PC-9 (cell line): ENCODE measurements around the gene OR6X1. TPM values are rescaled to one million over a fixed set of nuclear protein-coding genes. Genes with fewer than 3 reads are reported as not detected.
A peak's percentile ranks its signal among the peaks of the same experiment; 100 is the strongest.

Source experiments
- BruUV-seq: library from RNA; stranded (reverse); fragments of 400-500 nt; replicated peaks from 2 replicates; lab custom pipeline; 2021; lab: Mats Ljungman, UMichigan
- CTCF ChIA-PET: fragments of 300-600 bp; sonication (Branson Sonifier 250); formaldehyde crosslinking; loops from one replicate; lab custom pipeline; 2022; ENCODE audit warnings: antibody characterized with exemption; lab: Charles Lee
- POLR2A ChIA-PET: fragments of 300-600 bp; sonication (Branson Sonifier 250); formaldehyde crosslinking; loops from one replicate; lab custom pipeline; 2022; ENCODE audit warnings: antibody characterized with exemption; ENCODE audit not compliant: unreplicated experiment; lab: Charles Lee
- DNase-seq, 2 experiments: peaks; one replicate each; pipeline versions ENCODE4 v3.0.0 to v3.0.0-alpha.2; 2015 to 2022; ENCODE audit warnings: mixed read lengths in 1 of 2
- H2AFZ ChIP-seq: fragments of 200-600 bp; sonication (generic); 2 replicates; pipeline ENCODE4 v1.8.1; 2017; ENCODE audit warnings: antibody characterized with exemption
- H3F3A ChIP-seq: fragments of 200-600 bp; sonication (generic); 2 replicates; pipeline ENCODE4 v1.8.1; 2017; ENCODE audit warnings: antibody characterized with exemption, mild to moderate bottlenecking, low read depth; ENCODE audit not compliant: insufficient read depth
- H3K27ac ChIP-seq: fragments of 200-600 bp; sonication (generic); 2 replicates; pipeline ENCODE4 v1.6.1; 2016; ENCODE audit warnings: mixed run types
- H3K27me3 ChIP-seq: fragments of 200-600 bp; sonication (generic); 2 replicates; pipeline ENCODE4 v1.6.1; 2016; ENCODE audit warnings: low read depth, mixed run types; ENCODE audit not compliant: insufficient read depth
- H3K36me3 ChIP-seq: fragments of 200-600 bp; sonication (generic); 2 replicates; pipeline ENCODE4 v1.6.1; 2016; ENCODE audit warnings: low read depth, mixed run types
- H3K4me1 ChIP-seq: fragments of 200-600 bp; sonication (generic); replicated peaks from 2 replicates; pipeline ENCODE4 v1.6.1; 2016; ENCODE audit warnings: mixed run types; ENCODE audit not compliant: insufficient read depth
- H3K4me2 ChIP-seq: fragments of 200-600 bp; sonication (generic); 2 replicates; pipeline ENCODE4 v1.6.1; 2017; ENCODE audit warnings: mixed run types
- H3K4me3 ChIP-seq: fragments of 200-600 bp; sonication (generic); 2 replicates; pipeline ENCODE4 v1.6.1; 2016; ENCODE audit warnings: mixed run types
- H3K79me2 ChIP-seq: fragments of 200-600 bp; sonication (generic); 2 replicates; pipeline ENCODE4 v1.6.1; 2017; ENCODE audit warnings: low read depth, mixed run types
- H3K9me2 ChIP-seq: fragments of 200-600 bp; sonication (generic); 2 replicates; pipeline ENCODE4 v1.8.1; 2017; ENCODE audit warnings: mild to moderate bottlenecking; ENCODE audit not compliant: insufficient read depth
- H3K9me3 ChIP-seq: fragments of 200-600 bp; sonication (generic); 2 replicates; pipeline ENCODE4 v1.8.1; 2016; ENCODE audit warnings: low read depth; ENCODE audit not compliant: insufficient read depth
- H4K20me1 ChIP-seq: fragments of 200-600 bp; sonication (generic); 2 replicates; pipeline ENCODE4 v1.8.1; 2017; ENCODE audit not compliant: insufficient read depth
- CTCF ChIP-seq: fragments of 200-600 bp; sonication (generic); conservative IDR thresholded peaks from 2 replicates; pipeline ENCODE4 v1.6.1; 2017; ENCODE audit warnings: mixed run types, antibody characterized with exemption, mild to moderate bottlenecking, moderate library complexity
- EZH2 ChIP-seq: fragments of 200-600 bp; sonication (generic); IDR thresholded peaks from 2 replicates; pipeline ENCODE4 v1.8.0; 2017; ENCODE audit warnings: antibody characterized with exemption, low read depth
- intact Hi-C: fragments of 100-400 bp; cut with micrococcal nuclease; formaldehyde crosslinking; loops from one replicate; pipeline ENCODE4 v1.10.0; 2022; ENCODE audit not compliant: unreplicated experiment
- total RNA-seq: library from RNA; stranded (reverse); gene quantifications from 2 replicates; pipeline ENCODE4 v1.2.3, GENCODE V29; 2021

Gene OR6X1
- total RNA-seq, 1 experiment from 2014 or later = not detected

- DNase-seq = peak; percentile 77 to 83
- H2AFZ ChIP-seq = peak within 1 kb of the TSS; percentile 96
- H3K79me2 ChIP-seq = peaks cover 36% of the 10 kb centered on the region
- peak within 1 kb of the TSS; percentile 88 for H3K4me2 ChIP-seq
- H3K9me2 ChIP-seq = no peaks in the 10 kb centered on the region
- ChIA-PET CTCF (no interaction called here), POLR2A (no interaction called here)
- no TSS peak for BruUV-seq
- no peaks in the 10 kb centered on the region for H3K9me3 ChIP-seq
- intact Hi-C loops = no loop called here
- peak within 1 kb of the TSS; percentile 70 for H3K4me3 ChIP-seq
- H3K27ac ChIP-seq = peak within 1 kb of the TSS; percentile 60
- H3K36me3 ChIP-seq = peaks cover 32% of the 10 kb centered on the region
- no peaks in the 10 kb centered on the region for H3F3A ChIP-seq
- H4K20me1 ChIP-seq = peaks cover 10% of the 10 kb centered on the region; the same call in 1 of the 2 replicates
- TF ChIP-seq EZH2 = no peak
- TF ChIP-seq CTCF = peak; percentile 29; the same call in 1 of the 2 replicates
- H3K27me3 ChIP-seq = 0 out of 2 replicates have a peak, but pooled peaks cover 4% of the 10 kb centered on the region
- peaks cover 15% of the 10 kb centered on the region for H3K4me1 ChIP-seq
Observed at GRCh38 chr11:123741159-123742030, 12.9 kb downstream of the OR6X1 start, which contains the start of gene ZNF202. Gene ZNF202 (minus strand): TSS chr11:123741660. CDS start chr11:123730888, 10,772 bp downstream.

GRCh38 chr11:123740787-123741158 is 13.5 kb downstream of the OR6X1 start:
- DNase-seq = peak in 1 of 2 experiments; percentile 1
- Histone ChIP-seq H4K20me1 (peaks cover 11% of the 10 kb centered on the region; the same call in 1 of the 2 replicates), H3F3A (no peaks in the 10 kb centered on the region), H3K79me2 (peaks cover 36% of the 10 kb centered on the region), H3K36me3 (peaks cover 32% of the 10 kb centered on the region), H3K4me1 (peaks cover 15% of the 10 kb centered on the region), H3K27me3 (0 out of 2 replicates have a peak, but pooled peaks cover 4% of the 10 kb centered on the region), H3K9me3 (no peaks in the 10 kb centered on the region), H2AFZ (peak overlapping the region; percentile 96), H3K27ac (peak overlapping the region; percentile 60; the same call in 1 of the 2 replicates), H3K4me3 (peak overlapping the region; percentile 70), H3K9me2 (no peaks in the 10 kb centered on the region), H3K4me2 (peak overlapping the region; percentile 88)
- ChIA-PET CTCF (no interaction called here), POLR2A (no interaction called here)
- BruUV-seq = no TSS peak
- no peak for TF ChIP-seq CTCF
- no peak for TF ChIP-seq EZH2
- intact Hi-C loops = no loop called here

GRCh38 chr11:123738374-123738773 is 15.9 kb downstream of the OR6X1 start:
- H3K9me3 ChIP-seq = no peaks in the 10 kb centered on the region
- H3F3A ChIP-seq = no peaks in the 10 kb centered on the region
- H3K4me3 ChIP-seq = no peak overlapping the region
- H3K27me3 ChIP-seq = 0 out of 2 replicates have a peak, but pooled peaks cover under 1% of the 10 kb centered on the region
- H3K4me2 ChIP-seq = no peak overlapping the region
- peaks cover 15% of the 10 kb centered on the region for H3K4me1 ChIP-seq
- intact Hi-C loops = no loop called here
- BruUV-seq = no TSS peak
- H3K9me2 ChIP-seq = no peaks in the 10 kb centered on the region
- DNase-seq = no peak
- peaks cover 17% of the 10 kb centered on the region; the same call in 1 of the 2 replicates for H4K20me1 ChIP-seq
- no peak overlapping the region for H2AFZ ChIP-seq
- H3K27ac ChIP-seq = no peak overlapping the region
- no peak for TF ChIP-seq CTCF
- no peak for TF ChIP-seq EZH2
- peaks cover 39% of the 10 kb centered on the region for H3K36me3 ChIP-seq
- CTCF ChIA-PET = interaction anchor here (0.6 kb wide), 1 partner anchor 197 kb away, joined by 3 read pairs; no protein-coding TSS in a partner anchor
- H3K79me2 ChIP-seq = peaks cover 36% of the 10 kb centered on the region
- POLR2A ChIA-PET = no interaction called here
